ENCODE measurements around the gene NFX1.

DNA sequence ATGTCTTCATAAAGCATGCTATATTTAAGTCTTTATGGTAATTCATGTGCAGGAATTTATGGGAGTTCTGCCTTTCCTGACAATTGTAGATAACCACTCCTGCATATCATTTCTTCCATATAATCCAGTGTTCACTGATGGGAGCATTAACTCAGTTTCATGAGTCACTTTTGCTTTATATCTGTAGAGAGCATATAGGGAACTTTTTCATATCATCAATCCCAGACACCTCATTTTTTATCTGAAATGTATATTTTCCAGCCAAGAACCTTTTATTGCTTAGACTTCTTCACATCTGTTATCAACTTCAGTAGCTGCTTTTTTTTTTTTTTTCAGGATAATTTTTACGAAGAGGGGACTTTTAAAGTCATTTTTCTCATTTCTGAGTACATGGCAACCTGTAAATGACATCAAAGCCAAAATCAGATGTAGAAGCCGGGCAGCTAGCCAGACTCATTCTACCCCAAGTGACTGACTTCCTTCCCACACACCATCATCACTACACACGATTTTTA, 41.1 kb downstream of the NFX1 start:
- TF ChIP-seq POLR2A (IDR thresholded peaks at IDR 0.05), result no peak
- TF ChIP-seq, protein P1, sequence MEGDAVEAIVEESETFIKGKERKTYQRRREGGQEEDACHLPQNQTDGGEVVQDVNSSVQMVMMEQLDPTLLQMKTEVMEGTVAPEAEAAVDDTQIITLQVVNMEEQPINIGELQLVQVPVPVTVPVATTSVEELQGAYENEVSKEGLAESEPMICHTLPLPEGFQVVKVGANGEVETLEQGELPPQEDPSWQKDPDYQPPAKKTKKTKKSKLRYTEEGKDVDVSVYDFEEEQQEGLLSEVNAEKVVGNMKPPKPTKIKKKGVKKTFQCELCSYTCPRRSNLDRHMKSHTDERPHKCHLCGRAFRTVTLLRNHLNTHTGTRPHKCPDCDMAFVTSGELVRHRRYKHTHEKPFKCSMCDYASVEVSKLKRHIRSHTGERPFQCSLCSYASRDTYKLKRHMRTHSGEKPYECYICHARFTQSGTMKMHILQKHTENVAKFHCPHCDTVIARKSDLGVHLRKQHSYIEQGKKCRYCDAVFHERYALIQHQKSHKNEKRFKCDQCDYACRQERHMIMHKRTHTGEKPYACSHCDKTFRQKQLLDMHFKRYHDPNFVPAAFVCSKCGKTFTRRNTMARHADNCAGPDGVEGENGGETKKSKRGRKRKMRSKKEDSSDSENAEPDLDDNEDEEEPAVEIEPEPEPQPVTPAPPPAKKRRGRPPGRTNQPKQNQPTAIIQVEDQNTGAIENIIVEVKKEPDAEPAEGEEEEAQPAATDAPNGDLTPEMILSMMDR (IDR thresholded peaks at IDR 0.05), result no peak

Data from transverse colon (tissue), 3 donors.